Measurements from ENCODE around the gene RRP12.
A peak's percentile ranks its signal among the peaks of the same experiment; 100 is the strongest.

The RRP12 gene

GRCh38 chr10:97333351-97333600, 67.9 kb downstream of the RRP12 start:
- H3K4me3 ChIP-seq (ENCODE audit: control insufficient read depth, low read depth, low read length) = peak overlapping the region; percentile 56
- peak; percentile 59 for DNase-seq (ENCODE audit: low read depth)
- TF ChIP-seq CTCF (conservative IDR thresholded peaks at IDR 0.05; ENCODE audit: control insufficient read depth, insufficient read depth, low read depth, low read length) = peak; percentile 23

GRCh38 chr10:97332591-97333350, 68.4 kb downstream of the RRP12 start:
- peak overlapping the region; percentile 56 for H3K4me3 ChIP-seq (ENCODE audit: control insufficient read depth, low read depth, low read length)
- TF ChIP-seq CTCF (conservative IDR thresholded peaks at IDR 0.05; ENCODE audit: control insufficient read depth, insufficient read depth, low read depth, low read length) = peak; percentile 45
- peak; percentile 90 for DNase-seq (ENCODE audit: low read depth)

DNA sequence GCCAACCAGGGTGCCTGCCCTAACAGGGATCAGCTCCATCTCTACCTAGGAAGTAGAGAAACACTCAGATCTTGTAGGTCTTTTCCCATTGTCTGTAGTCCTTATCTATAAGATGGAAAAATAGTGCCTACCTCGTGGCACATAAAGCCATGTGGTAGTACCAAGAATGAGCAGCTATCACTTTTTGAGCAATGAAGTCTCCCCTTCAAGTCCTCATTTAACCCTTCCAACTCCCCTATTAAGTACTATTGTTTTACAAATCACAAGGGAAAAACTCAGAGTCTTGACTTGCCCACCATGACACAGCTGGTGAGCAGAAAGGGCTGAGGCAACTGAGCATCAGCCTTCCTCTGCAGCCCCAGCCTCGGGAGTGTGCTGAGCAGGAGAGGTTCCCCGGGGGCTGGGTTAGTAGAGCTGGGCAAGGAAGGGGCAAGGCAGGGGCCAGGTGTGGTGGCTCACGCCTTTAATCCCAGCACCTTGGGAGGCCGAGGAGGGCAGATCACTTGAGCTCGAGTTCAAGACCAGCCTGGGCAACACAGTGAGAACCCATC, 69.9 kb downstream of the RRP12 start:
- no peak overlapping the region for H3K4me3 ChIP-seq (ENCODE audit: control insufficient read depth, low read depth, low read length)
- no peak for TF ChIP-seq CTCF (conservative IDR thresholded peaks at IDR 0.05; ENCODE audit: control insufficient read depth, insufficient read depth, low read depth, low read length)
- no peak for DNase-seq (ENCODE audit: low read depth)

- no peak for TF ChIP-seq CTCF (conservative IDR thresholded peaks at IDR 0.05; ENCODE audit: control insufficient read depth, insufficient read depth, low read depth, low read length)
- DNase-seq (ENCODE audit: low read depth) = no peak
- H3K4me3 ChIP-seq (ENCODE audit: control insufficient read depth, low read depth, low read length) = no peak overlapping the region
These were observed 71.4 kb downstream of the RRP12 start for GRCh38 chr10:97329766-97330165.

- H3K4me3 ChIP-seq (ENCODE audit: control insufficient read depth, low read depth, low read length) = no peak overlapping the region
- DNase-seq (ENCODE audit: low read depth) = no peak
These were observed 72.3 kb downstream of the RRP12 start for GRCh38 chr10:97328646-97329453.

More at GRCh38 chr10:97328646-97329453, 72.3 kb downstream of the RRP12 start:
- TF ChIP-seq CTCF (conservative IDR thresholded peaks at IDR 0.05; ENCODE audit: control insufficient read depth, insufficient read depth, low read depth, low read length) = no peak

Data from fibroblast of mammary gland (primary cell).